Activated T-cell treated with anti-CD3 and anti-CD28 coated beads for 48 hours (primary cell): Measurements from ENCODE around the gene ALDH5A1.

Experiments used
- DNase-seq: peaks from one replicate; pipeline ENCODE4 v3.0.0-alpha.2; 2020; ENCODE audit warnings: low read depth

Gene ALDH5A1

DNA sequence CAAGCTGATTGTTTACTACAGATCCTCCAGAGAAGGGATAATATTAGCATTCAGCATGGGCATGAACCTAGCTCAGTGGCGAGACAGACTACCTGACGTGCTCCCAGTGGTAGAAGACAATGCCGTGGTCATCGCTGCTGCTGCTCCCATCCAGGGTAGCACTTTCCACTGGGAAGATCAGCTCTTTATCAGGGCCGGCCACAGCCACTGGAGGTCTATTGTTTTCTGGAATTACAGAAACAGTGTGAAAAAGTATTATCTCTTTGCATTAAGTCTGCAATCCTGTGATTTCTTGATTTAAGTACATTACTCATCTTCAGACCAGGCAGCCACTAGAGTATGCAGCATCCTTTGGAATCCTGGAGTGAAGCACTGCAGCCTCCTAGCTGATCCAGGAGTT, 75.0 kb downstream of the ALDH5A1 start:
- no peak for DNase-seq

GRCh38 chr6:24571361-24571760, 76.6 kb downstream of the ALDH5A1 start:
- no peak for DNase-seq

DNA sequence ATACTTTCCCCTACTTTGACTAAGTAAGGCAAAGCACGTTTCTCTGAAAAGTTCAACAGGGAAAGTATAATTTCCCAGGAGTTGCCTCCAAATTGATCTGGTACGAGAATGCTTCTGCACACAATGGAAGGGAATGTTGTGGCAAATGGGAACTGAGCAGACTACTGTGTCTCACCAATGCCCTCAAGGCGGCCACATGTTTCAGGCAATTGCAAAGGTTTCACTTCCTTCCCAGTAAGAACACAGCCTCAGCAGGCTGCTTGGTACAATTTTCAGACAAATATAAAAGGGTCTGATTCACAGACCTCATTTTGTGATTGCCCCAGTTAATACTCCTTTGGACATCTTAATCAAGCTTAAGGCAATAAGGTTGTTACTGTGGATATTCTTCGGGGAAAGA, 80.0 kb downstream of the ALDH5A1 start:
- no peak for DNase-seq

GRCh38 chr6:24576447-24576846, 81.7 kb downstream of the ALDH5A1 start:
- DNase-seq = no peak

DNA sequence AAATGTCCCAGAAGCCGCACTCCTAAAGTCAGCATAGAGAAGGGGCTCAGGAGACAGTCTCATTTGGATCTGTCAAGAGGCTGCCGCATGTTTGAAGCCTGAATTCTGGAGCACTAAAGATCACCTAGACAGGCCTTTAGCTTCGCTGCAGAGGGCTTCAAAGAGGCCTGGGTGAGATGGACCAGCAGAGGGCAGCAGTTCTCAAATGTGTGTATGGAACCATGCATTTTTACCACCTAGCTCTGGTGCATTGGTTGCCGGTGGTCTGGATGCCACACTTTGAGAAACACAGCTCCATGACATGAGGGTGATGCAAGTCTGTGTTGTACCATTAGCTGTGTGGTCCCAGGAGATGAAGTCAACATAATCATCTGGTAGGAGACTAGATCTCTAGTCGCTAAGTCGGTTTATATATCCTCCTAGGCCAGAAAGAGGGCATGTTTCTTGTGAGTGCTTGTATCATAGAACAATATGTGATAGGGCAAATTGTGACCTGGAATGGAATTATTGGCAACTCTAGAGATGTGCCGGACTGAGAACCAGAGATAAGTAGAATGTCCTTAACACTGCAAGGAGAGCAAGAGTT, 86.4 kb downstream of the ALDH5A1 start:
- DNase-seq = peak; percentile 66

DNA sequence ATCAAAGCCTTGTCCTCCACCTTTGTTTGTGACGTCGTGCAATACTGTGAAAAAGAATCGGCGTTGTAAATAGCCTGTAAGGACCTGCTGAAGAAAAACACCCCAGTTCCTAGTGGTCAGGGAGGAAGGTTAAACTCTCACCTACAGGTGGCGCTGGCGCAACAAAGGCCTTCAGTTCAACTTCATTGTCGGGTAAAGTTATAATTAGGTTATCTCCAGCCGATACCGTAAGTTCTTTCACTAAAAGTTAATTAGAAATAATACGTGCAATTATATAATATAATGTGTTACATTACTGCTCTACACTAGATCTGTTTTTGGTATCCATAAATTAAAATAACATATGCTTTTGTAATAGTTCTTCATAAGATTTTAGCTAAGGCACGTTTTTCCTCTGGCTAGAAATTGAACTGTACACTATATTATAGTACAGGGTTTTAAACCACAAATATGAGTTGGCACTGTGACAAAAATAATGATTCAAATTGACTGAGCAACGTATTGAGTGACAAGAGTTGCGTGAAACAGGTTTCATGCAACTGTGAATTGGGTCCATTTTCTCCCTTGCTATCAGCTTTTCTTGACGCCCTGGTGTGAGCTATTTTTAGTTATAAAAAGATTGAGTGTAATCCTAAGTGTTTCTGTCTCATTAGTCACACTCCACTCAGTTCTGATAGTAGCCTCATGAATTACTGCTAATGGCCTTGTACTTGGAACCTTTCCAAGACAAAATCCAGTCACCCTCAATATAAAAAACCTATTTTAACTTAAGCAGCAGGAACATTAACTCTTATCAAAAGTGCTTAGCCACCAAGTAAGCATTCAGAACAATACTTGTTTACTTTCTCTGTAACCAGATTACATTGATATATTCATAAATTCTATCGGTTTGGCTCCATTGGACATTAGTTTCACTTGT, 89.0 kb downstream of the ALDH5A1 start:
- peak; percentile 59 for DNase-seq

DNA sequence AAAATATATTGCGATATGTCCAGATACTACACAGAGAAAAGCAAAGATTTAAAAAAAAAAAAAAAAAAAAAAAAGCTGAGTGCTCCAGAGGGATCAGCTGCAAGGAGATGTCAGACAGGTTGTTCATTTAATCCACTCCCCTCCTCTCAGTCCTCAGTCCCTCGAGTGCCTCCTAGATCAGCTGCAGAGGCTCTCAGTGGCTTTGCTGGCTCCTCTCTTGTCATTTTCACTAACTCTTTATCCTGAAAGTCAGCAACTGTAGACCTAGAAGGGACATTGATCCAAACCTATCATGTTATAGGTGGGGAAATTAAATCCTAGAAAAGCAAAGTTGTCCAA, 89.6 kb downstream of the ALDH5A1 start:
- DNase-seq = no peak
